HUDEP-2 (cell line): ENCODE data around the gene DYRK1A.
A peak's percentile ranks its signal among the peaks of the same experiment; 100 is the strongest.
"Not testable (repeated sequence)": the region's sequence is repeated elsewhere in the genome, so short reads cannot be mapped to it uniquely, and the experiment has no call there.

Experiments used
- DNase-seq, 76 experiments: peaks; one replicate each; lab custom pipeline; 2025; ENCODE audit not compliant: unreplicated experiment in 76 of 76; lab: John Stamatoyannopoulos, UW

DYRK1A gene

DNA sequence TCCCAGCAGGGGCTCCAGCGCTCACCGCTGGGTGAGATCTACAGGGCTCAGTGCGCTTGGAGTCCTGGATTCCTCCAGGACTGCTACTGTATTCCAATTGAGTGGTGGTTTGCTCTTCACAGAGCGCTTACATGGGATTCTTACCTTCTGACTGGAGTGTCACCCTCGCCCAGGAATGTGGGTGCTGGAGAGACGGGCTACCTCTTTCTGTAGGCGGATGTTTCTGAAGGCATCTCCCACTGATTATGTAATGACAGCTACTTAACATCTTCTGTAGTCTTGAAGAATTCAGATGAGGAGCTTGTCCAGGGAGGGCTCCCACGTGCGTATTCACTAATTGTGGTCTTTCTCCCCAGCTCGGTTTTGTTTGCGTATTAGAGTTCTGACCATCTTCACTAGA lies 154.2 kb downstream of the DYRK1A start:
- DNase-seq, result no peak

DNA sequence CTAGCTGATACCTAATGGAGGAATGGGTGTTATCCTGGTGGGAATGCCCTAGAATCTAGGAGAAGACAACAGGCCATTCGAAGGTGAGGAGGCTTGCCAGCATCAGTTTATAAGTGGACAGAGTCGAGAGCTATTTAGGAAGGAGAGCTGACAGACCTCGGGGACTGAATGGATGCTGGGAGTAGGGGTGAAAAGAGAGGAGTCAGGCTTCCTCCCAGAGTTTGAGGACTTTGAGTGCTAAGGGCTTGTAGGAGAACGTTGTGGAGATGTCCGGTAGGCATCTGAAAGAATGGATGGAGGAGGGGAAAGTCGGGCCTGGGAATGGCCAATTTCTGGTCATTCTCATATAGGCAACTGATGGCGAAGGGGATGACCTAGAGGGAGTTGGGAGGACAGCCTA lies 155.1 kb downstream of the DYRK1A start:
- no peak for DNase-seq

DNA sequence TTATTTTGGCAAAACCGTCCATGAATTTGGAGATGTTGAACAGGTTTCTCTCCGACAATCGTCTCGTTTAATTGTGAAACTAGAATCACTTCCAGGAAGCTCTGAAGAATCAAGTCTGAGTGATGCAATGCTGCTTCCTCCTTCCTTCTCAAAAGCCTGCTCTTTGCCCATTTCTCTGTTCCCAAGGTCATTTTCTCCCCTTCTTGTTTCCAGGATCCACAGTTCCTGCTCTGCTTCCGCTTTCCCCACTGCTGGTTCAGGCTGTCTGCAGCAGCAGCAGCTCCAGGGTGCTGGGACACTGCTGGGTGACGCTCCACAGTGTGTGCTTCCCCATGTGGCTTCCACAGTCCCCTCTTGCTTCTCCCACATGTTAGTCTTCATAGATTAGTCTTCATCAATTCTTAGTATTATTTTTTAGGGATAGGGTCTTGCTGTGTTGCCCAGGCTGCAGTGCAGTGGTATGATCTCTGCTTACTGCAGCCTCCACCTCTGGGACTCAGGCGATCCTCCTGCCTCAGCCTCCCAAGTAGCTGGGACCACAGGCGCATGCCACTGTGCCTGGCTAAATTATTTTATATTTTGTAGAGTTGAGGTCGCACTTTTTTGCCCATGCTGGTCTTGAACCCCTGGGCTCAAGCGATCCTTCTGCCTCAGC lies 156.2 kb downstream of the DYRK1A start:
- no peak for DNase-seq

DNA sequence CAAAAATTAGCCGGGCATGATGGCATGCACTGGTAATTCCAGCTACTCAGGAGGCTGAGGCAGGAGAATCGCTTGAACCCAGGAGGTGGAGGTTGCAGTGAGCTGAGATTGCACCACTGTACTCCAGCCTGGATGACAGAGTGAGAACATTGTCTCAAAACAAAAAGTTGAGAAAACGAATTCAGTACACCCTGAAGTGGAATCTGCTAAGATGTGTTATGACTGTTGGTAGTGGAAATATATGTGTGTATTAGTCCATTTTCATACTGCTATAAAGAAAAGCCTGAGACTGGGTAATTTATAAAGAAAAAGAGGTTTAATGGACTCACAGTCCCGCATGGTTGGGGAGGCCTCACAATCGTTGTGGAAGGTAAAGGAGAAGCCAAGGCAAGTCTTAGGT lies 158.4 kb downstream of the DYRK1A start:
- not testable (repeated sequence) for DNase-seq

DNA sequence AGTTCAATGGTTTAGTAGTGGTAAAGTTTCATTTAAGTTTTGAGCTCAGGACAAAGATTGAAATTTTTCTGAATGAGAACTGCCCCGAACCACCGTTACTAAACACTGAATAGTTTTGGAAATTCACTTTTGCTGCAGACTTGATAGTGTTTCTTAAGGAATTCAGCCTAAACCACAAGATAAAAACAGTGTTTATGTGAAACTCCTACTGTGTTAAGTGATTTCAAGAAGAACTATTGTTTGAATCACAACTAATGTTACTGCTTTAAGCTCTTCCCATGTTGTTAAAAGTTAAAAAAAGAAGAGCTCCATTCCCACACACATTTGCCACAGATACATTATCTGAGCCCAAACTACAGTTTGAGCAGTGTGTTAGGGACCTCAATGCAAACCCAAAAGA lies 159.2 kb downstream of the DYRK1A start:
- DNase-seq, result no peak

DNA sequence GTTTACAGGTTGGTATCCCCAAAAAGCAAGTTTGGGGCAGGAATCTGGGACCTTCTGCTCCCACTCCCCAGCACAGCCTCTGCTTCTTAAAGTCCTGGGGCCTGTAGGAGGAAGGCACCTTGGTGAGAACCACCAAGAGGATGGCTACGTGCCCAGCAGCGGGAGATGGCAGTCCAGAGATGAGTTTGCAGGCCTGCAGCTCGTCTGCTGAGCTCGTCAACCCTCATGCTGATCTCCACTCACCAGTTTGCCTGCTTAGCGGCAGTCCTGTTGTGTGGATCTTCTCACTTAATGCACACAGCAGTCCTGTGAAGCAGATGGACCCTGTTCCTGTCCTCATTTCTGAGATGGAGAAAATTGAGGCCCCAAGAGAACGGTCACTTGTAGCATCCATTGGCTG lies 160.5 kb downstream of the DYRK1A start:
- DNase-seq, result peak in 1 of 76 experiments; percentile 18

DNA sequence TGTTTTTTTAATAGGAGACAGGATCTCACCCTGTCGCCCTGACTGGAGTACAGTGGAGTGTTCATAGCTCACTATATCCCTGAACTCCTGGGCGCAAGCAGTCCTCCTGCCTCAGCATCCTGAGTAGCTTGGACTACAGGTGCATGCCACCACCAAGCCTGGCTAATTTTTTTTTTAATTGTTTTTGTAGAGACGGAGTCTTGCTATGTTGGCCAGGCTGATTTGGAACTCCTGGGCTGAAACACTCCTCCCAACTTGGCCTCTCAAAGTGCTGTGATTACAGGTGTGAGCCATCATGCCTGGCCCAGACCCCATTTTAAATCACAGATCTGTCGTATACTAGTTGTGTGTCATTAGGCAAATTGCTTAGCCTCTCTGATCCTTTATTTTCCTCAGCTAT lies 161.1 kb downstream of the DYRK1A start:
- no peak for DNase-seq

DNA sequence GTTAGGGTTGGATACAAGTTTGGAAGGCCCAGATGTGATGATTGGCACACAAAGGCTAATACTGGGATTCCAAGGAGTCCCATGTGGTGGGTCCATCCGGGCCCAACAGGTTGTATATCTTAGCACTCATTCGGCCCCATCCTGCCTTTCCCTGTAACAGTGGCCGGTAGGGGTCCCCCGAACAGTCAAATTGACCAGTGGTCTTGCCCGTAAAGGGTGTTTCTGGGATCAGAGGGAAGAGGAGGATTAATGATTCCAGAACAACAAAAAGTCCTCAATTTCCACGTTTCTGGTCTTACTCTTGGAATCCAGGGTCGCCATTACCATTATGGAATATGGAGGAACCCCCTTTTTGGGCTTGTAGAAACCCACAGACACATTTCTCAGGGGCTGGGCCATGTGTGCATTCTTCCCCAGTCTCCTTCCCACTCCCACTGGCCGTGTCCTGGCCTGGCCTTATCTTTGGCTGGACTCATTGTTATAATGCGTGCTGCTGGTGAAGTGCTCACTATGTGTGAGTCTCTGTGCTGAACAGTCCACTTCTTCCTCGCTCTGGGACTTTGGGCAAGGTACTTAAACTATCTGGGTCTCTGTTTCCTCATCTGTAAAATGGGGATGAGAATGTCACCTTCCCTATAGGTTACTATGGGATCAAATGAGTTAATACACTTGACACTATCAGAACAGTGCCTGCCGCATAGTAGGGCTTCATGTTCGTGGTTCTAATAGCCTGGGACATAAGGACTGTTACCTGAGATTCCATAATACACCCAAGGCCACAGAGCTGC lies 161.8 kb downstream of the DYRK1A start:
- no peak for DNase-seq

DNA sequence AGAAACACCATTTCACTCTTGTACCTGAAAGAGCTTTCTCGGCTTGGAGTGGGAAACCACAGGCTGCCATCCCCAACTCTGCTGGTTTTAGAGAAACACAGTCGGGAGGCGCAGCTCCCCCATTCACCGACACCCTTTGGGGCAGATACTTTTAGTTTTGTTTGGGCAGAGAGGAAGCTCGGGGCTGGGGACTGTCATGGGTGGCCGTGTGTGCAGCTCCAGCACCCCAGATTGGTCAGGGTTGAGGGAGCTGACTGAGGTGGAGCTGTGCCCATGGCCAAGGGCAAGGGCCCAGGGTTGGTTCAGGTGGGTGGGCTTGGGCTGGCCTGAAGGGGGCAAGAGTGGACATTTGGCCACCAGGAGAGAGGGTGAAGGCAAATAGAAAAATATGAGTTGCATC lies 163.1 kb downstream of the DYRK1A start:
- DNase-seq, result no peak

DNA sequence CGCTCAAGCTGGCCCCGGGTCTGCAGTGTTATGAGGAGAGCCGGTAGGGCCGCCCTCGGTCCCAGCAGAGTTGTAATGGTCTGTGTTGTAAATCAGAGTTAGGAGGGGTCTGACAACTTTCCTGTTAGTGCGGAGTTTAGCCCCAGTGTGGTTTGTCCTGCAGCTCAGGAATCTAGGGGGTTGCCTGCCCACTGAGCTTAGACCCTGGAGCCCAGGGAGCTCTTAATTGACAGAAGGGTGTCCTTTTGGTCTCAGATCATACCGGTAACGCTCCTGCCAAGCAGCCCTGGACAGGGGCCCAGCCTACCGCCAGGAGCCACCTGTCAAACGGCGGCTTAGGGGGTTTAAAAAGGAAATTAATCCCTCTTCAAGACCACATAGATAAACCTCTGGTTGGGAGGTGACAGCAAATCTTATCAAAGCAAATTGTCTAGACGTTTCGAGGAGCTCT lies 164.4 kb downstream of the DYRK1A start:
- DNase-seq, result no peak

DNA sequence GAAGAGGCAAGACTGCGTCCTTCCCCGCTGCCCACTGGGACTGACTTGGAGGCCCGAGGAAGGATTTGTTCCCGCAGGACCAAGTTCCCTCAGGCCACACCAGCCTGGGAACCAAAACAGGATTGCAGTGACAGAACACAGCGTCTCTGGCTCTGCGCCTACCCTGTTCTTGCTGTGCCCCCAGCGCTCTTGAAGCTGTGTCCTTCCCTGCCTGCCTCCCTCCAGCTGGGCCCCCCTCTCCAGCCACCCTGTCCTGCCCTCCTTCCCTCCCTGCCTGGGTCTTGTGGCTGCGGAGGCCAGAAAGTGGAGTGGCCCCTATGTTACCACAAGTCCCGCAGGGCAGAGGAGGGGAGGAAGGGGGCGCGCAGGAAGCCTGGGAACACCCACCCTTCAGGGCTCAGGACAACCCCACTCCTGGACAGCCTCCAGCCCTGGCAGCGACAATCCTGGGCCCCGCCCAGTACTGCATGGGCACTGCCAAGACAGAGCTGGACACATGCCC lies 164.9 kb downstream of the DYRK1A start:
- DNase-seq, result peak in 45 of 76 experiments; percentile 6 to 63 (median 39)

DNA sequence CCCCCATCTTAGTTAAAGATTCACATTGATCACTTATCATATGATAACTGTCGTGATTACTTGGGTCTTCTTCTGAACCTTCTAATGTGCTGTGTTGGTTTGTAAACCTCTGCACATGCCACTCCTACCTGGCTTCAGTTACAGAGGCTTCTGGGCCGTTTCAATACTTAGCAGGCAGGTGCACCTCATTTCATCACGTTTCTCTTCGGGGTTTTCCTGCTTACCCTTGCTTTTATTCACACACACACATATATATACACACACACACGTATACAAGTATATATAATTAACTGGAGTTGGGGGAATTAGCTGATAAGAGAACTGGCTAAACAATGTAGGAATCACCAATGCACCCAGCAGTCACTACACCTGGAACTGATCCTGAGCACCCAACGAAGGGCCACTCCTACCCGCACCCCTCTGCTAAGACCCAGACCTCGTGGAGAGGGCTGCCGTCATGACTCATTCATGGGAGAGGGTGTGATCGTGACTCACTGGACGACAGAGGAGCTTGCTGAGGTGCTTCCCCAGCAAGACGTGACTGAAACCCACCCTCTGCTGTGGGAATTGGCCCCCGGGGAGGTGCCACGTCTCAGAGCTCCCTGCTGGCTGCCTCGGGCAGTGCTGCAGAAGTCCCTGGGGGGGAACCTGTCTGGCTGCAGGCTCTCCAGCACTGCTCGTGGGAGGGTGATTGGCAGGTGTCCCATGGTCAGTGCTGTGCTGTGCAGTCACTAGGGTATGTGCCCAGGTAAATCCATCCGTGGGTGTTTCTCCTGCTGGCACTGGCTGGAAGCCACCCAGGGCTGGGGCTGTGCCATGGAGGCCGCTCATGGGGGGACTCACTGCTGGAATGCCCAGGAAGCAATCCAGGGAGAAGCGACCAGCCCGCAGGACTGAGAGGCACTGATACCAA lies 166.6 kb downstream of the DYRK1A start:
- DNase-seq, result peak in 35 of 76 experiments; percentile 6 to 57 (median 32)

DNA sequence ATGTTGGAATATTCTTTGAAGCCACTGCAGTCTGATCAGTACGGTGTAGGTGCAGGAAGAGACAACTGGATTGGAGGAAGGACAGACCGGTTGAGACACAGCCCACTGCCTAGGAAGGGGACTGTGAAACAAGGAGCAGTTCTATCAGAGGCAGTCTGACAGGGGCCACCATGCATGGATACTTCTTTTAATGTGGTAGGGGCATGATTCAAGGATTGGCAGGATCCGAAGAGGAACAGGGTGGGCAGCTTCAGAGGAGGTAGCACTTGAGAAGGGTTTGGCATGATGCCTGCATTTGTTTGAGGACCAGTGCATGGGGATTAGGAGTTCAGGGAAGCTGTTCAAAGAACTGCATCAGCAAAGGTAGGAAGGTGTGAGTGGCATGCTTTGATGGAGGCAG lies 167.9 kb downstream of the DYRK1A start:
- no peak for DNase-seq

DNA sequence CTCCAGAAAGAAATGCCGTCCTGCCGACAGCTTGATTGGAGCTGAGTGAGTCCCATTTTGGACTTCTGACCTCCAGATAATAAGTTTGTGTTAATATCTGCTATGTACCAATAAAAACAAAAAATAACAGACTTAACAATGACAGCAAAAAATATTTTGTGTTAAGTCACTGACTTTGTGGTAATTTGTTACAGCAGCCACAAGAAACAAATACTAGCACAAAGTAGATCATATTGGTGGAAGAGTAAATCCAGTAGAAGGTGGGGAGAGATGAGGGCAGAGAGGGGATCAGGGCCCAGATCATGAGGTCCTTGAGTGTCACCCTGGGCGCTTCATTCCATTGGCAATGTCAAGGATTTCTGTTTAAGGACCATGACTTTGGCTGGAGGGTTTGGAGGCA lies 168.6 kb downstream of the DYRK1A start:
- DNase-seq, result no peak

DNA sequence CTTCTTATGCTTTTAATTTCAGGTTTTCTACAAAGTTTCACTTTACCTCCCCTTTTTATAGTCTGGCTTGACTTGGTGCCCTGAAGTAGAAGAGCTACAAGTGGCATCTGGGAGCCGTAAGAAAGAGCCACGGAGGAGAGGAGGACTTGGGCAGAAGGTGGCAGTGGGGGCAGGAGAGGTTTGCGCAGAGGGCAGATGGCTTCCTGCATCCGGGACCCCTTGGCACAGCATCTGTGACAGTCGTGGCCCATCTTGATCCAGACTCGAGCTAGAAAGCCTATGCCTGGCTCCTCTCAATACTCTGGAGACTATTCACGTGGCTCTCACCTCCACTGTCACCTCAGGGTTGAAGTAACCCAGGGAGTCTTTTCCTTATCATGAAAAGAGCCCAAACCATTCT lies 169.1 kb downstream of the DYRK1A start:
- DNase-seq, result no peak

DNA sequence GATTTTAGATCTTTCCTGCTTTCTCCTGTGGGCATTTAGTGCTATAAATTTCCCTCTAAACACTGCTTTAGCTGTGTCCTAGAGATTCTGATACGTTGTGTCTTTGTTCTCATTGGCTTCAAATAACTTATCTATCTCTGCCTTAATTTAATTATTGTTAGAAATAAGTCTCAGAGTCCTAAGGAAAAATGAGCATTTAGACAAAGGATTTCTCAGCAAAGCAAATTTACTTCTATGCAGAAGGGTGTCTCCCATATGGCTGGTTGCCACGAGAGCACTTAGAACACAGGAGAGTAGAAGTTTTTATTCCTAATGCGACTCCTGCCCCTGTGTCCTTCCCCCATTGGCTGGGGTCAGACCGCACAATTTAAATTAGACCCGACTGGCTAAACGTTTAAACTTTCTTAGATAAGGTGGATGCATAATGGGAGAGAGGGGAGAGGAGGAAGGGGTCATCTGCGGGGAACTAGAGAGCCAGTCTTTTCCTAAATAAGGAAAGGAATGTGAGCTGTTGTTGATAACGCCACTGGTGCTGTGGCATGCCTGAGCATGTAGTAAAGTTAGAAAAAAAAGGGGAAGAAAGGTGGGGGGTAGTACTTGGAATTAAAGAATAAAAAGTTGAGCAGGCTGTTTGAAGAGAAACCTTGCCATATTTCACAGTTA lies 170.2 kb downstream of the DYRK1A start:
- DNase-seq, result no peak

DNA sequence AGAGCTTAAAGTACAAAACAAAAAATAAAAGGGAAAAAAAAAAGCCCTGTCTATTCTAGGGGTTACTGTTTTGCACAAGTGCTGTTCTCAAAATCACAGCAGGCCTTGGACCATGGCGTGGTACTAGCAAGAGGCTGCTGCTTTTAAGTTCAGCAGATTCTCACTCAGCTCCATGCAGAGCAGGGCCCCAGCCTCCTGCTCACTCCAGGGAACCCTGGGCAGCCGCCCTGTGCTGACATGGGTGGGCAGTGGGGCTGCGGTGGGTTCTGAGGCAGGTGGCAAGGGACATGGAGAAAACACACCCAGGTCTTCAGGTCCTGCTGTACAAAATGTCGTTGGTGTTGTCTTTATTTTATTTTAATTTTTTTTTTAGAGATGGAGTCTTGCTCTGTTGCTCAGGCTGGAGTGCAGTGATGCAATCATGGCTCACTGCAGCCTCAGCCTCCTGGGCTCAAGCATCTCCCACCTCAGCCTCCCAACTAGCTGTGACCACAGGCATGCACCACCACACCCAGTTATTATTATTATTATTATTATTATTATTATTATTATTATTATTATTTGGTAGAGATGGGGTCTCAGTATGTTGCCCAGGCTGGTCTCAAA lies 170.9 kb downstream of the DYRK1A start:
- DNase-seq, result no peak

DNA sequence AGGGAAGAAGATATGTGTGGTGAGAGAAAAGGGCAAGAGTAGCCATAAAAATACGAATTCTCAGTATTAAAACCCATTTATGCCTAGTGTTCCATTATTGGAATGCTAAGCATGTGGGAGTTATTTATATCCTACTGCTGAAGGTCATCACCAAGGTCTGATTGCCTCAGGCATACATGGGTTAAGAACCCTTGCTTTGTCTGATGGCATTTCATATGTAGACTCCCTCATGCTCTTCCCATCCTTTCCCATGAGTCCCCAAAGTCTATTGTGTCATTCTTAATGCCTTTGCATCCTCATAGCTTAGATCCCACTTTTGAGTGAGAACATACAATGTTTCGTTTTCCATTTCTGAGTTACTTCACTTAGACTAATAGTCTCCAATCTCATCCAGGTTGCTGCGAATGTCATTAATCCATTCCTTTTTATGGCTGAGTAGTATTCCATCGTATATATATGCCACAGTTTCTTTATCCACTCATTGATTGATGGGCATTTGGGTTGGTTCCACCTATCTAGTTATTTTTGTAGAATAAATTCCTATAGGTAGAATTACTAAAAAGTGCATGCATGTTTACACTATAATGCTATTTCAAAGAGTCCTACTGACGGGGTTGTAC lies 172.5 kb downstream of the DYRK1A start:
- no peak for DNase-seq

DNA sequence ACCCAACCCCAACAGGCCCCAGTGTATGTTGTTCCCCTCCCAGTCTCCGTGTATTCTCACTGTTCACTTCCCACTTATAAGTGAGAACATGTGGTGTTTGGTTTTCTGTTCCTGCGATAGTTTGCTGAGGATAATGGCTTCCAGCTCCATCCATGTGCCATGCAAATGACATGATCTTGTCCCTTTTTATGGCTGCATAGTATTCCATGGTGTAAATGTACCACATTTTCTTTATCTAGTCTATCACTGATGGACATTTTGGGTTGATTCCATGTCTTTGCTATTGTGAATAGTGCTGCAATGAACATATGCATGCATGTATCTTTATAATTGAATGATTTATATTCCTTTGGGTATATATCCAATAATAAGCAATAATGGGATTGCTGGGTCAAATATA lies 174.6 kb downstream of the DYRK1A start:
- not testable (repeated sequence) for DNase-seq

DNA sequence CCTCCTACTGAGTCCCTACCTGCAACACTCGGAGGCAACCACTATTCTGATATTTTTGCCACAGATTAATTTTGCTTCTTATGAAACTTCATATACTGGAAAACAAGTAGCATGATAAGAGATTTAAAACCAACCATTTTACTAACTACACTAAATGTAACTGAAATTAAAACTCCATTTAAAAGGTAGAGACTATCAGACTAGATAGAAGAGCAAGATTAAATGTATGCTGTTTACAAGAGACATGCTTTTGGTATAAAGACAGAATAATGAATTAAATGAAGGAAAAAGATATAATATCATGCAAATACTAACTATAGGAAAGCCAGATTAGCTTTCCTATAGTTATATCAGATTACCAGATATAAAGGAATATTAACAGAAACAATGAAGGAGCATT lies 175.9 kb downstream of the DYRK1A start:
- DNase-seq, result no peak
